ENCODE data around the gene UNC79. TPM values are rescaled to one million over a fixed set of nuclear protein-coding genes. Genes with fewer than 3 reads are reported as not detected.
A peak's percentile ranks its signal among the peaks of the same experiment; 100 is the strongest.

Gene UNC79
- total RNA-seq, 1 donor from 2014 or later, result 0.50 TPM

DNA sequence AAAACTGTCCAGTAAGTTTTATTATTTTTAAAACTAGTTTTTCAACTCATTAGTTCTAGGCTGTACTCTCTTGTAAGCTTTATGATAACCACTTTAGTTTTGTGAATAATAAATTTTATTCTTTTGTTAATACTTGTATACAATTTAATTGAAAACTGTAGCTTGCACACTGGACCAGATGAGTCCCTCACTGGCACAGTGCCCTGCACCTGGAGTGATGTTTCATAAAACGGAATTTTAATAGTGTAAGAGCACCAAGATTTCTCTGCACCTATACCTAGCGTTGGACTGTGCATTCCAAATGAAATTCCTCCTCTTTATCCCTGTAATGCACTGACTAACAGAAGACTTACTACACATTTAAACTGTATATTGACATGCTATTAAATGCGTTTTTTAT lies 276.7 kb downstream of the UNC79 start:
- DNase-seq (ENCODE audit: low read depth), result no peak

- no peak for DNase-seq (ENCODE audit: low read depth)
These were observed 277.6 kb downstream of the UNC79 start for GRCh38 chr14:93708311-93708734.

GRCh38 chr14:93708800-93709199 lies 278.1 kb downstream of the UNC79 start:
- DNase-seq (ENCODE audit: low read depth), result no peak

DNA sequence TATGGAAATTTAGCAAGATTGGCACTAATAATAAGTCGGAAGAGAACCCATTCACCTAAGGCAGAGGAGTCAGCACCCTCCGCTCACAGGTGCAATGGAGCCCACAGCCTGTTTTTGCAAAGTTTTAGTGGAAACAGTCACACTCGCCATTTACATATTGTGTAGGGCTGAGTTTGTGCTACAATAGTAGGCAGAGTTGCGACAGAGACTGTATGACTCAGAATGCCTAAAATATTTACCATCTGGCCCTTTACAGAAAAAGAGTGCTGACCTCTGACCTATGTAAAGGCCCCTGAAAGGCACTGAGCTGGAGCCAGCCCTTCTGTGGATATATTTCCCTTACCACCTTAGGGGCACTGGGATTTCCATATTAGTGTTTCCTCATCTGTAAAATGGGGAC lies 278.5 kb downstream of the UNC79 start:
- no peak for DNase-seq (ENCODE audit: low read depth)

GRCh38 chr14:93712079-93712837 lies 281.5 kb downstream of the UNC79 start:
- no peak for DNase-seq (ENCODE audit: low read depth)

DNA sequence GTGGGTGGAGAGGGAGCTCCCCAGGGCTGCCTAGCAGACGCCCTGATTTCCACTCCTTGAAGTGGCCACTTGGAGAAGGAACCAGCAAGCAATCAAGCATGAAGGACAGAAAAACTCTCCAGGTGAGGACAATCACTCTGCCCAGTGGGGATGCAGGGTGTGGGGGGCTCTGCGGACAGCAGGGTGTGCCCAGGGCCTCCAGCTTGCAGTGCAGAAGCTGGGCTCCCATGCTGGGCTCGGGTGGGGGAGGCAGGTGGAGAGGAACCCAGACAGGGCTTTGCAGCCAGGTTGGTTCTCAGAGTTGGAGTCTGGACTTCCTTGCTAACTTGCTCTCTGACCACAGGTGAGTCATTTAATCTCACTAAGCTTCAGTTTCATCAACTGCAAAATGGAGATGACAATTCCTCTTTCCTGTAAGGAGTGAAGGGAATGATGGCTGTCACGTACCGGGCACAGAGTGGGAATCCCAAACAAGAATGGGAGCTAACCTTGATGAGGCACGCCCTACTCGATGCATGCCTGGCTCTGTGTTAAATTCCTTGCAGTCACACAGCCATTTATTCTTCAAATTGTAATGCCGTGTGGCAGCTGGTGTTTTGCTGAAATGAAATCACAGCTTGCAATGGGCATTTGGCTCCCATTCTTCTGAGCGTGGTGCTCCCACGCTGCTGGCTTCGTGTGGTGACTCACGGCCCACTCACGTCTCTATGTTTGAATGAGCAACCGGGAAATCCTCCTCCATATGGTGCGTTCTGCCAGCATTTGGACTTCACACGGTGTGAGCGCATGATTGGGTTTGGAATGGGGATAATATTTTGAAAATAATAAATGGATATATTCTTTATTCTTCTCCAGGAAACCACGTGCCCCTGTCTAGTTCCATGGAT lies 282.3 kb downstream of the UNC79 start:
- peak; percentile 7 for DNase-seq (ENCODE audit: low read depth)

DNA sequence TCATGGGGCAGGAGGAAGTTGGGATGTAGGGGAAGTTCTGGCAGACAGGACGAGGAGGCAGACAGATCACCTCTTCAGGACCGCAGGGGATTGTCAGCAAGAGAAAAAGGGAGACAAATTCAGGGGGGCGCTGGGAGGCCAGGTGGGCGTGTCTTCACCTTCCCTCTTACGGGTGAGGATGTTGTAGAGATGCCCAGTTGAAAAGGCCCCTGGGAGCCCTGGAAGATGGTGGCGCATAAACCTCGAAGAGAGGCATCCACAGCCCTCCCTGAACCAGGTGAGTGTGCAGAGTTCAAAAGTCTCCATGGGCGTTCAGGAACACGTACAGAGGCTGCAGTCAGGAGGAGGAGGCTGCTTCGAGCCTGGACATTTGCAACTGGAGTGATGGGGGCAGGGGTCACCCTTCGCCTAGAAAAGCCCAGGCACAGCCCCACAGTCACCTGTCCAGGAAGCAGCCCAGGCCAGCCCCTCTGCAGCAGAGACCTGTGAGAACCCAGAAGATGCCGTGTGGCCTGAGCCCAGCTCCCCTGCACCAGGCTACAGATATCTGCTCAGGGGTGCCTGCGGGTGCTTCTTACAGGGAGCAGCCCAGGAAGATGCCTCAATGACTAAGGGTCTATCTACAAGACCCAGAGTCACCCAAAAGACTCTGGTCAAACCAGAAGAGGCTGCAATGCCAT lies 283.1 kb downstream of the UNC79 start:
- no peak for DNase-seq (ENCODE audit: low read depth)

- DNase-seq (ENCODE audit: low read depth), result no peak
These were observed 283.9 kb downstream of the UNC79 start for GRCh38 chr14:93714605-93715004.

GRCh38 chr14:93715279-93715927 lies 284.7 kb downstream of the UNC79 start:
- DNase-seq (ENCODE audit: low read depth), result no peak

- DNase-seq (ENCODE audit: low read depth), result no peak
These were observed 285.4 kb downstream of the UNC79 start for GRCh38 chr14:93716002-93716745.

DNA sequence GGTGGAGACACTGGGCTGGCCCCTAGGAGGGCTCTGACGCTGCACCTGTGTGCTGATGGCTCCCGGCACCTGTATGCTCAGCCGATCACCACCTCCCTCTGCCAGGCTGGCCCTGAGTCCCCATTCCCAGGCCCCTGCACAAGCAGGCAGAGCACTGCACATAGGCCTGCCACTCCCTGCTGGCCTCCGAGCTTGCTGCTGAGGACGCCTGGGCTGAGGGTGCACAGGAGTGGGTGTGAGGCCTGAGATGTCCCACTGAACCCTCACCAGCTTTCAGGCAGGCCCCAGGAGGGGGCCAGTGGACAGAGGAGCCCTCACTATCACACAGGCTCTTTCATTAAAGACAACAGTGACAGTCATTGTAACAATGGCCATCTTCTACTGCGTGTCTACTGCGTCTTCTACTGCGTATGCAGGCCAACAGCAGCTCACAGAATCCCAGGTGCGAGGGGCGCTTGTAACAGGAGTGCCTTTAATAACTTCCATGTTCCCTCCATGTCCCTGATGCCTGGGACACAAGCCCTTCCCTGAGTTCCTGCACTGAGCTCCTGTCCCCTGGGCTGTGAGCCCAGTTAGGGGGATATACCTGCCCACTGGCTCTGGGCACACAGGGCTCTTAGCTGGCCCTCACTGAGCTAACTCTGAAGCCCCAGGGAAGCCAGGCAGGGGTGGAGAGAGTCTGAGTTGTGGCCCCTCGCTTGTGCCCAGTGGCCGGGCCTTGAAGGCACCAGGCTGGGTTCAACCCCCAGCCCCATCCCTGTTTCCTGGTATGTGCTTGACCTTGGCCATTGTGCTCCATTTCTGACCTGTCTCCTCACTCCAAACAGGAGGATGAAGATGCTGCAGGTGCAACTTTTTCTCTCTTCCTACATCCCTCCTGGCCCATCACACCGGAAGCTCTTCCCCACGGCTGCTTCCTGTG lies 286.3 kb downstream of the UNC79 start:
- DNase-seq (ENCODE audit: low read depth), result no peak

DNA sequence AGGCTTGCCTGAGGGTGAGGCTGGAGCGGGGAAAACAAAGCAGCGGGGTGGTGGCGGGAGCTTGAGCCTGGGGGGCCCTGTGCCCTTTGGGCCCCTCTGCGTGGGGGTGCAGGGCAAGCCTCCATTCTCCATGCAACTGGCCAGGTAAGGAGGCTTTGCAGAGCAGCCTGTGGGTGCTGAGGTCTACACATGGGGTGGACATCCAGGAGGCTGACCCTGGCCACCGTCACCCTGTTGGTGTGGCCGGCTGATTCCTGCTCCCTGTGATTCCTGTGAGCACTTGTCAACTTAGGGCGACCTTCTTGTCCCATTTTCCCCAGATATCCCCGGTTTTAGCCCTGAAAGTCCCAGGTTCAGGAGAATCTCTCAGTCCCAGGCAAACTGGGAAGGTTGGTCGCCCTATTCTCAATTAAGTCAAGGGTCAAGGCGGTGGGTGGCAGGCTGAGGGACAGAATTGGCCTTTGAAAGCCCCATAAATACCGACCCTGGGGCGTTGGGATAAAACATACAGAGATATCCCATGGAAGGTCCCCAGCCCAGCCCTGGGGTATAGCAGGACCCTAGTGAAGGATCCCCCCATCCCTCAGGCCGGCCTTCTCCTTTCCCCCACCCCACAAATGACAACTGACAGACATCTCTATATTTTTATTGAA lies 287.1 kb downstream of the UNC79 start:
- DNase-seq (ENCODE audit: low read depth), result no peak

DNA sequence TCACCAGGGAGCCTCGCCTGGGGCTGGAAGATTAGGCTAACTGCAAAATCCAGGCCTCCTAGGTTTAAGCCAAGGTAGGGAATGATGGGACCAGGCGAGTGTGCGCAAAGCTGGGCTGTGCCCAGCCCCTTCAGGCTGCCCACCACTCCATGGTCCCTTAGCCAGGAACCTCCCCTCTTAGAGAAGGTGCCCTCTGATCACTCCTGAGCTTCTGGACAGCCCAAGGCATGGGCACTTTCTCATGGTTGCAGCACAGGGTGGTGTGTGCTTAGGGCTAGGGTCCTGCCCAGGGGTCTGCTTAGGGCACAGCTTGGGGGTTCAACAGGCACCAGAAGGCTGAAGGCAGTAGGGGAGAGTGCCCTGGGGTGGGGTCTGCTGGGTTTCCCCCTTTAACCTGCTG lies 288.5 kb downstream of the UNC79 start:
- DNase-seq (ENCODE audit: low read depth), result no peak

DNA sequence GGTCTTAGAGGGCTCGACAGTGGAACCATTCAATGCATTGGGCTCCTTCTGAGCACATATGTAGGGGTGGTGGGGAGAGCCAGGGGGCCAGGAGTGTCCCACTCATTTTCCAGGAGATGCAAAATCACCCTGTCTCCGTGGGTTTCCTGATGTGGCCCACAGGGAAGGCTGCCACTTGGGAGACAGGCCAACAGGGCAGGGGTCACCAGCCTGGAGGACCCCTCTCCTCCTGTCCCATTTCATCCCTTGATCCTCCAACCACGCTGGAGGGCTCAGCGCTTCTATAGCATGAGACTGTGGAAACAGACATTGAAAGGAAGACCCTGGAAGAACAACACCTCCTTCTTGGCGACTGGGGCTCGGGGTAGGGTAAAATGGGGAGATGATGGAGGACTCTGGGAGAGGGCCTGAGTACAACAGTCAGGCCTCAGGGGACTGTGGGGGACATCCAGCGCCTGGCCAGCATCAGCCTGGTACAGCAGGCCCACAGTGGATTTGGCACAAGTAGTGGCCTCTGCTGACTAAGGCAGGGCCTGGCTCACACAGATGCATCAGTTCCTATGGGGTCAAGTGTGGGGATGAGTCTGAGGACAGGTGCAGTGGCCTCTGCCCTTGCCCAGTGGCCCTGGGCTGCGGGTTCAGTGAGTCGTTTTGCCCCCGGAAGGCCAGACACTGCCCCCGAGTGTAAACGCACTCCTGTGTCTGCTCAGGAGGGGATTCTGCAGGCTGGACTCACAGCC lies 289.5 kb downstream of the UNC79 start:
- DNase-seq (ENCODE audit: low read depth), result no peak

GRCh38 chr14:93720981-93721483 lies 290.3 kb downstream of the UNC79 start:
- no peak for DNase-seq (ENCODE audit: low read depth)

DNA sequence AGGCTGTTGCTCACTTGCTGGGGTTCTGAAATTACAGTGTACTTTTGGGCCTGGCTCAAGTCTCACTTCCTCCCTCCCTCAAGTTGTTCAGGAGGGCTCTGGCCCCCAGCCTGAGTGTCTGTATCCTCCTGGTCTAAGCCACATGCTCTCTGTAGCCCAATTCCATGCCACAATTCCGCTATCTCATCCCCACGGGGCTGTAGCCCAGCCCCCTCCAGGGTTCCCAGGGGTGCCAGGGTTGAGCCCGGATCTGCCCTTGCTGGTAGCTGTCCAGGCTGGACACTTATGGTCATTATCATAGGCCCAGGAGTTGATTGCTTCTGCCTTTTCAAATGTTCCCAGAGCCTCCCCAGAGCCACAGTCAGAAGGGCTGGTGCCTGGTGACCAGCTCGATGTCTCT lies 292.3 kb downstream of the UNC79 start:
- DNase-seq (ENCODE audit: low read depth), result no peak

- no peak for DNase-seq (ENCODE audit: low read depth)
These were observed 294.4 kb downstream of the UNC79 start for GRCh38 chr14:93725002-93725582.

- no peak for DNase-seq (ENCODE audit: low read depth)
These were observed 295.3 kb downstream of the UNC79 start for GRCh38 chr14:93725993-93726392.
